ENCODE results near the gene ITGA1. TPM values are rescaled to one million over a fixed set of nuclear protein-coding genes. Genes with fewer than 3 reads are reported as not detected.
"Not testable (repeated sequence)": the region's sequence is repeated elsewhere in the genome, so short reads cannot be mapped to it uniquely, and the experiment has no call there.

ITGA1 gene
- total RNA-seq, 5 donors from 2014 or later (not counting 1 experiment from before 2014, with no cell fraction given), result 2.9 to 13.0 (median 6.8) TPM

- no peak for ATAC-seq (replicated peaks in 1 of 4)
- DNase-seq, result no peak
- H3K4me1 Mint-ChIP-seq, result peaks cover 0 to 4% (median 2%) of the 10 kb centered on the region in 3 donors
- H3K4me1 ChIP-seq (ENCODE audit: control insufficient read depth in 1 of 2, extremely low read depth in 1 of 2, insufficient read depth in 2 of 2, low read length in 2 of 2), result no peaks in the 10 kb centered on the region
- H3K27ac ChIP-seq (ENCODE audit: low read length), result no peak overlapping the region
- ChIA-PET CTCF (no interaction called here), POLR2A (no interaction called here)
- H3K27me3 ChIP-seq (replicated peaks in 1 of 2; ENCODE audit: control insufficient read depth in 2 of 2, extremely low read depth in 1 of 2, insufficient read depth in 2 of 2, low read length in 1 of 2), result no peaks in the 10 kb centered on the region
- no peak overlapping the region for H3K4me3 Mint-ChIP-seq
- no peaks in the 10 kb centered on the region for H3K27me3 Mint-ChIP-seq
- no peaks in the 10 kb centered on the region for H3K36me3 Mint-ChIP-seq
- H3K4me3 ChIP-seq (ENCODE audit: control insufficient read depth in 1 of 2, extremely low read depth in 1 of 2, low read length in 1 of 2), result no peak overlapping the region
- H3K9me3 Mint-ChIP-seq, result no peaks in the 10 kb centered on the region
- H3K36me3 ChIP-seq (ENCODE audit: control insufficient read depth in 2 of 2, extremely low read depth in 1 of 2, insufficient read depth in 1 of 2, low read length in 1 of 2), result no peaks in the 10 kb centered on the region
- no peak overlapping the region for H3K27ac Mint-ChIP-seq
- WGBS (ENCODE audit: insufficient coverage), result no CpG with 5 or more reads among the region's 3 CpGs
- H3K9me3 ChIP-seq, result no peaks in the 10 kb centered on the region
Measured at GRCh38 chr5:52811067-52811749, 23.5 kb downstream of the ITGA1 start.

- ChIA-PET CTCF (no interaction called here), POLR2A (no interaction called here)
- Histone ChIP-seq H3K36me3 (ENCODE audit: control insufficient read depth in 2 of 2, extremely low read depth in 1 of 2, insufficient read depth in 1 of 2, low read length in 1 of 2) (no peaks in the 10 kb centered on the region), H3K4me1 (ENCODE audit: control insufficient read depth in 1 of 2, extremely low read depth in 1 of 2, insufficient read depth in 2 of 2, low read length in 2 of 2) (no peaks in the 10 kb centered on the region), H3K27me3 (replicated peaks in 1 of 2; ENCODE audit: control insufficient read depth in 2 of 2, extremely low read depth in 1 of 2, insufficient read depth in 2 of 2, low read length in 1 of 2) (no peaks in the 10 kb centered on the region), H3K4me3 (ENCODE audit: control insufficient read depth in 1 of 2, extremely low read depth in 1 of 2, low read length in 1 of 2) (no peak overlapping the region), H3K27ac (ENCODE audit: low read length) (no peak overlapping the region), H3K9me3 (no peaks in the 10 kb centered on the region)
- Mint-ChIP-seq H3K9me3 (no peaks in the 10 kb centered on the region), H3K27ac (no peak overlapping the region), H3K4me1 (no peaks in the 10 kb centered on the region), H3K27me3 (no peaks in the 10 kb centered on the region), H3K4me3 (no peak overlapping the region), H3K36me3 (no peaks in the 10 kb centered on the region)
- ATAC-seq (replicated peaks in 1 of 4) (no peak), DNase-seq (no peak)
- no CpG with 5 or more reads among the region's 4 CpGs for WGBS (ENCODE audit: insufficient coverage)
Measured at GRCh38 chr5:52814352-52815148, 26.8 kb downstream of the ITGA1 start.

- no peaks in the 10 kb centered on the region for H3K4me1 ChIP-seq (ENCODE audit: control insufficient read depth in 1 of 2, extremely low read depth in 1 of 2, insufficient read depth in 2 of 2, low read length in 2 of 2)
- H3K4me3 ChIP-seq (ENCODE audit: control insufficient read depth in 1 of 2, extremely low read depth in 1 of 2, low read length in 1 of 2), result no peak overlapping the region
- DNase-seq (no peak), ATAC-seq (replicated peaks in 1 of 4) (no peak)
- H3K36me3 ChIP-seq (ENCODE audit: control insufficient read depth in 2 of 2, extremely low read depth in 1 of 2, insufficient read depth in 1 of 2, low read length in 1 of 2), result no peaks in the 10 kb centered on the region
- H3K4me3 Mint-ChIP-seq, result no peak overlapping the region
- no peaks in the 10 kb centered on the region for H3K9me3 ChIP-seq
- H3K36me3 Mint-ChIP-seq, result no peaks in the 10 kb centered on the region
- ChIA-PET CTCF (no interaction called here), POLR2A (no interaction called here)
- H3K27me3 ChIP-seq (replicated peaks in 1 of 2; ENCODE audit: control insufficient read depth in 2 of 2, extremely low read depth in 1 of 2, insufficient read depth in 2 of 2, low read length in 1 of 2), result no peaks in the 10 kb centered on the region
- no peaks in the 10 kb centered on the region for H3K4me1 Mint-ChIP-seq
- no CpG with 5 or more reads among the region's 1 CpG for WGBS (ENCODE audit: insufficient coverage)
- no peaks in the 10 kb centered on the region for H3K9me3 Mint-ChIP-seq
- no peak overlapping the region for H3K27ac ChIP-seq (ENCODE audit: low read length)
- no peaks in the 10 kb centered on the region for H3K27me3 Mint-ChIP-seq
- H3K27ac Mint-ChIP-seq, result no peak overlapping the region
Measured at GRCh38 chr5:52817818-52818217, 30.1 kb downstream of the ITGA1 start.

- Histone ChIP-seq H3K9me3 (no peaks in the 10 kb centered on the region), H3K27ac (ENCODE audit: low read length) (no peak overlapping the region), H3K4me3 (ENCODE audit: control insufficient read depth in 1 of 2, extremely low read depth in 1 of 2, low read length in 1 of 2) (no peak overlapping the region), H3K4me1 (ENCODE audit: control insufficient read depth in 1 of 2, extremely low read depth in 1 of 2, insufficient read depth in 2 of 2, low read length in 2 of 2) (no peaks in the 10 kb centered on the region), H3K36me3 (ENCODE audit: control insufficient read depth in 2 of 2, extremely low read depth in 1 of 2, insufficient read depth in 1 of 2, low read length in 1 of 2) (no peaks in the 10 kb centered on the region), H3K27me3 (replicated peaks in 1 of 2; ENCODE audit: control insufficient read depth in 2 of 2, extremely low read depth in 1 of 2, insufficient read depth in 2 of 2, low read length in 1 of 2) (no peaks in the 10 kb centered on the region)
- CTCF ChIA-PET, result no interaction called here
- Mint-ChIP-seq H3K27me3 (no peaks in the 10 kb centered on the region), H3K36me3 (no peaks in the 10 kb centered on the region), H3K4me1 (no peaks in the 10 kb centered on the region), H3K4me3 (no peak overlapping the region), H3K9me3 (no peaks in the 10 kb centered on the region), H3K27ac (no peak overlapping the region)
- ATAC-seq (replicated peaks in 1 of 4), result no peak
- POLR2A ChIA-PET, result no interaction called here
- no CpG with 5 or more reads among the region's 1 CpG for WGBS (ENCODE audit: insufficient coverage)
- DNase-seq, result no peak
Measured at GRCh38 chr5:52818360-52818759, 30.6 kb downstream of the ITGA1 start.

- H3K4me3 Mint-ChIP-seq; H3K4me1 Mint-ChIP-seq; CTCF ChIA-PET; H3K9me3 Mint-ChIP-seq; H3K36me3 Mint-ChIP-seq; H3K9me3 ChIP-seq; DNase-seq; H3K4me3 ChIP-seq (ENCODE audit: control insufficient read depth in 1 of 2, extremely low read depth in 1 of 2, low read length in 1 of 2); H3K4me1 ChIP-seq (ENCODE audit: control insufficient read depth in 1 of 2, extremely low read depth in 1 of 2, insufficient read depth in 2 of 2, low read length in 2 of 2); ATAC-seq (replicated peaks in 1 of 4); H3K27me3 ChIP-seq (replicated peaks in 1 of 2; ENCODE audit: control insufficient read depth in 2 of 2, extremely low read depth in 1 of 2, insufficient read depth in 2 of 2, low read length in 1 of 2); POLR2A ChIA-PET; H3K27ac ChIP-seq (ENCODE audit: low read length); H3K27me3 Mint-ChIP-seq; H3K27ac Mint-ChIP-seq; H3K36me3 ChIP-seq (ENCODE audit: control insufficient read depth in 2 of 2, extremely low read depth in 1 of 2, insufficient read depth in 1 of 2, low read length in 1 of 2): not testable (repeated sequence)
- WGBS (ENCODE audit: insufficient coverage), result no CpG with 5 or more reads among the region's 3 CpGs
Measured at GRCh38 chr5:52818807-52819206, 31.1 kb downstream of the ITGA1 start.

- Histone ChIP-seq H3K27me3 (replicated peaks in 1 of 2; ENCODE audit: control insufficient read depth in 2 of 2, extremely low read depth in 1 of 2, insufficient read depth in 2 of 2, low read length in 1 of 2) (no peaks in the 10 kb centered on the region), H3K36me3 (ENCODE audit: control insufficient read depth in 2 of 2, extremely low read depth in 1 of 2, insufficient read depth in 1 of 2, low read length in 1 of 2) (no peaks in the 10 kb centered on the region), H3K4me1 (ENCODE audit: control insufficient read depth in 1 of 2, extremely low read depth in 1 of 2, insufficient read depth in 2 of 2, low read length in 2 of 2) (no peaks in the 10 kb centered on the region), H3K4me3 (ENCODE audit: control insufficient read depth in 1 of 2, extremely low read depth in 1 of 2, low read length in 1 of 2) (no peak overlapping the region), H3K27ac (ENCODE audit: low read length) (no peak overlapping the region), H3K9me3 (no peaks in the 10 kb centered on the region)
- CTCF ChIA-PET, result interaction anchor here (0.6 to 1.0 kb wide), 2 partner anchors 13 to 94 kb away, joined by 3 to 8 read pairs; no protein-coding TSS in a partner anchor
- WGBS (ENCODE audit: insufficient coverage), result no CpG with 5 or more reads among the region's 1 CpG
- POLR2A ChIA-PET, result interaction anchor here in 1 of 2 donors (1.2 kb wide), 1 partner anchor 22 kb away, joined by 5 read pairs; no protein-coding TSS in a partner anchor
- Mint-ChIP-seq H3K4me1 (peaks cover 0 to 6% (median 5%) of the 10 kb centered on the region in 3 donors), H3K9me3 (no peaks in the 10 kb centered on the region), H3K27ac (no peak overlapping the region), H3K4me3 (no peak overlapping the region), H3K36me3 (peaks cover under 1% of the 10 kb centered on the region), H3K27me3 (no peaks in the 10 kb centered on the region)
- no peak for DNase-seq
- ATAC-seq (replicated peaks in 1 of 4), result no peak
Measured at GRCh38 chr5:52821901-52822300, 34.2 kb downstream of the ITGA1 start.

All from T-cell (primary cell).